Heart right ventricle (tissue), 16 donors: ENCODE measurements around the gene SLAMF9. TPM values are rescaled to one million over a fixed set of nuclear protein-coding genes. Genes with fewer than 3 reads are reported as not detected.
A peak's percentile ranks its signal among the peaks of the same experiment; 100 is the strongest.
"Not testable (repeated sequence)": the region's sequence is repeated elsewhere in the genome, so short reads cannot be mapped to it uniquely, and the experiment has no call there.

Experiments
- ATAC-seq, 8 donors: fragments of 200-7000 bp; cut with Tn5 transposase; one replicate each; pipeline ENCODE4 v1.9.1; 2020; ENCODE audit warnings: mild to moderate bottlenecking in 8 of 8, moderate library complexity in 8 of 8, moderate number of reproducible peaks in 1 of 8
- DNase-seq, 2 donors: peaks; one replicate each; pipeline ENCODE4 v3.0.0-alpha.2; 2020
- H3K27ac ChIP-seq, 10 donors: fragments of 200-600 bp; sonication (generic) in 2 of 10; one replicate each; pipeline versions ENCODE4 v1.5.0 to v1.8.0; 2020 to 2022; ENCODE audit warnings: mild to moderate bottlenecking in 3 of 10
- H3K27me3 ChIP-seq, 7 donors: fragments of 200-600 bp; one replicate each; pipeline ENCODE4 v1.8.0; 2021 to 2022; ENCODE audit warnings: mild to moderate bottlenecking in 2 of 7
- H3K36me3 ChIP-seq, 9 donors: fragments of 200-600 bp; sonication (generic) in 1 of 9; one replicate each; pipeline versions ENCODE4 v1.5.0 to v1.8.0; 2020 to 2022; ENCODE audit warnings: mild to moderate bottlenecking in 2 of 9
- H3K4me1 ChIP-seq, 9 donors: fragments of 200-600 bp; sonication (generic) in 1 of 9; one replicate each; pipeline versions ENCODE4 v1.5.0 to v1.8.0; 2020 to 2022; ENCODE audit warnings: mild to moderate bottlenecking in 4 of 9
- H3K4me3 ChIP-seq, 10 donors: fragments of 200-600 bp; sonication (generic) in 2 of 10; one replicate each; pipeline versions ENCODE4 v1.5.0 to v1.8.0; 2020 to 2022; ENCODE audit warnings: mild to moderate bottlenecking in 7 of 10, moderate library complexity in 2 of 10
- H3K9me3 ChIP-seq, 11 donors: fragments of 200-600 bp in 10 of 11; sonication (generic) in 2 of 11; one replicate each; pipeline versions ENCODE4 v1.5.0 to v1.8.0; 2013 to 2022; ENCODE audit warnings: mild to moderate bottlenecking in 2 of 11, control low read depth in 1 of 11, moderate library complexity in 1 of 11
- CTCF ChIP-seq, 9 donors: fragments of 200-600 bp; sonication (generic) in 2 of 9; IDR thresholded peaks; one replicate each; pipeline versions ENCODE4 v1.5.0 to v1.8.0; 2021 to 2022; ENCODE audit warnings: antibody characterized with exemption in 9 of 9, mild to moderate bottlenecking in 5 of 9, moderate library complexity in 1 of 9
- WGBS, 2 donors: extraction: QIAGEN DNeasy Blood & Tissue Kit; methylation state at CpG; one replicate each; pipeline ENCODE4 v1.1.7; 2013; ENCODE audit warnings: inconsistent platforms in 1 of 2; 5-methylcytosine and 5-hydroxymethylcytosine counted together
- intact Hi-C, 10 donors: fragments of 100-400 bp; cut with DNase I; formaldehyde crosslinking; loops; one replicate each; pipeline versions ENCODE4 v1.11.1 to v1.14.2; 2022
- polyA plus RNA-seq, 2 donors: library from polyadenylated mRNA; stranded (reverse); fragments of 200-250 nt; gene quantifications; one replicate each; pipeline ENCODE4 v1.2.3, GENCODE V29; 2013
- total RNA-seq, 10 donors: library from RNA; stranded (reverse); fragmentation: NEBNext Ultra II Directional in 3 of 10; extraction: Animal tissue kit (Norgen Biotek cat#: 25700) in 3 of 10; gene quantifications; one replicate each; pipeline versions ENCODE4 v1.2.1 to v1.2.4, GENCODE V29; 2021 to 2023
- donor health status: Arrhythmogenic right ventricular cardiomyopathy.
- donor health status: ischemic (EF 13 %, LVEDD 7.1; RV severe dilation, severe dysfunction).
- donor health status: healthy with polysubstance abuse.
- donor health status: DM: no; HTN: yes; CAD: no.
- donor health status: DM: no; HTN: no; CAD: no.
- donor health status: ischemic (EF 25% LVEDD 6.9; RV normal size, moderate dysfunction).
- donor health status: ischemic (EF 25% LVEDD 5.7; RV mildly dilated, moderate dysfunction).
- donor health status: healthy.
- donor health status: DM: yes; HTN: yes; CAD: no.
- donor health status: Ischemic cardiomyopathy.
- donor health status: ischemic (EF 35%, LVEDD 5.7; RV mildly dilated, moderate dysfunction).
- donor health status: nonischemic (EF 11% LVEDD 7.7; RV severe dilation, severe dysfunction).
- donor health status: DM: yes; HTN: yes; CAD: no.
- donor health status: PGD.
- donor health status: ischemic (EF 29% LVEDD 5.4; RV normal size, mild dysfunction).
- donor health status: nonischemic (EF 23%, LVEDD 6.1; RV moderate dilation, normal function).

The SLAMF9 gene
- total and polyA plus RNA-seq, 12 donors: 0.13 TPM; not detected in 11

- Histone ChIP-seq H3K27me3 (no peaks in the 10 kb centered on the region), H3K27ac (no peak overlapping the region), H3K36me3 (peaks cover 0 to 36% (median 13%) of the 10 kb centered on the region in 9 donors), H3K4me1 (peaks cover 8 to 77% (median 58%) of the 10 kb centered on the region in 9 donors), H3K9me3 (no peaks in the 10 kb centered on the region), H3K4me3 (no peak overlapping the region)
- ATAC-seq (no peak), DNase-seq (no peak)
- 73 to 77% methylated on average over 5 of the region's 5 CpGs for WGBS, 2 donors
- intact Hi-C loops: no loop called here
- TF ChIP-seq CTCF (IDR thresholded peaks at IDR 0.05): no peak
These were observed 40.4 kb downstream of the SLAMF9 start for GRCh38 chr1:159913451-159914192.

- Histone ChIP-seq H3K36me3 (peaks cover 0 to 15% (median 0%) of the 10 kb centered on the region in 9 donors), H3K9me3 (no peaks in the 10 kb centered on the region), H3K4me1 (peaks cover 8 to 56% (median 36%) of the 10 kb centered on the region in 9 donors), H3K4me3 (no peak overlapping the region), H3K27me3 (no peaks in the 10 kb centered on the region), H3K27ac (peak overlapping the region in 9 of 10 donors; percentile 32 to 87 (median 69))
- ATAC-seq (no peak), DNase-seq (no peak)
- intact Hi-C loops: no loop called here
- 77 to 84% methylated on average over 6 of the region's 6 CpGs for WGBS, 2 donors
- no peak for TF ChIP-seq CTCF (IDR thresholded peaks at IDR 0.05)
These were observed 42.5 kb downstream of the SLAMF9 start for GRCh38 chr1:159911326-159912070.

GRCh38 chr1:159908031-159908940 lies 45.8 kb downstream of the SLAMF9 start:
- 83 to 86% methylated on average over 9 of the region's 9 CpGs for WGBS, 2 donors
- intact Hi-C loops: no loop called here
- TF ChIP-seq CTCF (IDR thresholded peaks at IDR 0.05): no peak
- ATAC-seq (no peak), DNase-seq (no peak)
- Histone ChIP-seq H3K4me3 (no peak overlapping the region), H3K36me3 (no peaks in the 10 kb centered on the region), H3K27ac (peak overlapping the region in 1 of 10 donors; percentile 8), H3K4me1 (peaks cover 2 to 37% (median 27%) of the 10 kb centered on the region in 9 donors), H3K9me3 (peaks cover 0 to 13% (median 0%) of the 10 kb centered on the region in 11 donors), H3K27me3 (no peaks in the 10 kb centered on the region)

DNA sequence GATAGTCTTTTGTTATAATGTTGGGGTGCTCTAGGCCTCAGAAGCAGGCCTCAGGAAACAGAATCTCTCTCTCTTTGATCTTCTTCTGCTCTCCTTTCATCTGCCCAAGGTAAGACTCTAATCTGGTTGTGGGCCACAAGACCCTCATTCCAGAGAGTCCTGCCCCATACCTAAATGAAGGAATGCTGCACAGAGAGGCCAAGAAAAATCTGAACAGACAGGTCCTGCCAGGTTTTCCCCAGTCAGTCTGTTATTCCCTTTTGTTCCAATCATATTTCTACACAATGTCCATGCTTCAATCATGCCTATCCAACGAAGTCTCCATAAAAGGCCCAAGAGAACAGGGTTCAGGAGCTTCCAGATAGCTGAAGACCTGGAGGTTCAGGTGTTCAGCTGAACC lies 47.1 kb downstream of the SLAMF9 start:
- Histone ChIP-seq H3K36me3 (no peaks in the 10 kb centered on the region), H3K27me3 (no peaks in the 10 kb centered on the region), H3K9me3 (peaks cover 0 to 14% (median 0%) of the 10 kb centered on the region in 11 donors), H3K4me3 (no peak overlapping the region), H3K4me1 (peaks cover 2 to 28% (median 22%) of the 10 kb centered on the region in 9 donors), H3K27ac (no peak overlapping the region)
- ATAC-seq: no peak
- DNase-seq: no peak
- TF ChIP-seq CTCF (IDR thresholded peaks at IDR 0.05): no peak
- WGBS, 2 donors: 76 to 83% methylated on average over 1 of the region's 1 CpG
- intact Hi-C loops: no loop called here

- Histone ChIP-seq H3K4me1 (peaks cover 0 to 20% (median 13%) of the 10 kb centered on the region in 9 donors), H3K9me3 (peaks cover 0 to 14% (median 0%) of the 10 kb centered on the region in 11 donors)
- H3K4me3 ChIP-seq, H3K27ac ChIP-seq, intact Hi-C loops, H3K36me3 ChIP-seq, H3K27me3 ChIP-seq, ATAC-seq, DNase-seq: not testable (repeated sequence)
- WGBS, 2 donors: 85 to 88% methylated on average over 3 of the region's 3 CpGs
These were observed 50.0 kb downstream of the SLAMF9 start for GRCh38 chr1:159904036-159904435.
